ENCODE data around the gene RUNX2. TPM values are rescaled to one million over a fixed set of nuclear protein-coding genes. Genes with fewer than 3 reads are reported as not detected.

Gene RUNX2
- total RNA-seq, 3 donors from 2014 or later, result 2.0 to 4.4 (median 3.4) TPM

DNA sequence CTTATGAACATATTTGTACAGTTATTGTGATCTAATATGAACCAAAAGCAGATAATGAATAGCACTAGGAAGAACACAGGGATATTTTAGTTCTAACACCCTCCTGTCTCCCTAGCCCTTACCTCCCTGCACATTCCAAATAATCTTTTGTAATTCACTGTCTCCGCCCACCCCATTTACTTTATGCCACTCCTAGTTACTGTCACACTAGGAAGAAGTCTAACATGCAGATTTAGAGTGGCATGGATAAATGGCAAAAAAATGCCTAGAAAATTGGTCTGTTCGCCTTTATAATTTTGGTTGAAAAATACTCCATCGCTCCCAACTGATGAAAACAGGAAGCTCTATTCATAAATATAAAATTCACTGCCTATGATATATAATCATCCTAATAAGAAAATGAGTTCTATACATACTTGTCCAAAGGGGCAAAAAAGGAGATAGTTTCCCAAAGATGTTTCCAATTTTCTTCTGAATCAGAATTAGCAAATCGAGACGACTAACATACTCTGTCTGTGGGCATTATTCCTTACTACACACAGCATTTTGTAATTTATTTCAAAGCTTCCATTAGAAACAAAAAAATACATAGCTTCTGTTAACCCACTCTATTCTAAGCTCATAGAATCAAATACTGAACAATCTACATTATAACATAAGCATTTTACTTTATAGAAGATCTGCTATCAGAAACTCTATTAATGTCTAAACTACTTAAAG lies 1.3 kb upstream of the RUNX2 start:
- Histone ChIP-seq H3K4me1 (ENCODE audit: low read depth) (no peaks in the 10 kb centered on the region), H3K9me3 (no peaks in the 10 kb centered on the region), H3K36me3 (ENCODE audit: low read depth) (no peaks in the 10 kb centered on the region), H3K4me3 (no peak overlapping the region)
- no peak for TF ChIP-seq CTCF (IDR thresholded peaks at IDR 0.05)
- DNase-seq (no peak), ATAC-seq (no peak)
- intact Hi-C loops (cut with DNase I, micrococcal nuclease), result no loop called here

DNA sequence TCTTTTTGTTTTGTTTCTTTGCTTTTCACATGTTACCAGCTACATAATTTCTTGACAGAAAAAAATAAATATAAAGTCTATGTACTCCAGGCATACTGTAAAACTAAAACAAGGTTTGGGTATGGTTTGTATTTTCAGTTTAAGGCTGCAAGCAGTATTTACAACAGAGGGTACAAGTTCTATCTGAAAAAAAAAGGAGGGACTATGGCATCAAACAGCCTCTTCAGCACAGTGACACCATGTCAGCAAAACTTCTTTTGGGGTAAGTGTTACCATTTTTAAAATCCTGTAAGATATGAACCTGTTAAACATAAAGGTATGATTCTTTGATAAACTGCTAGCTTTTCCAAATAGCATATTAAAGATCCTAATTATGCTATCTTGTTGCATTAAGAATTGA lies 393 bp downstream of the RUNX2 start:
- Histone ChIP-seq H3K36me3 (ENCODE audit: low read depth) (no peaks in the 10 kb centered on the region), H3K4me1 (ENCODE audit: low read depth) (no peaks in the 10 kb centered on the region), H3K4me3 (no peak overlapping the region), H3K9me3 (no peaks in the 10 kb centered on the region)
- intact Hi-C loops (cut with DNase I, micrococcal nuclease), result no loop called here
- no peak for TF ChIP-seq CTCF (IDR thresholded peaks at IDR 0.05)
- no peak for ATAC-seq
- DNase-seq, result no peak

DNA sequence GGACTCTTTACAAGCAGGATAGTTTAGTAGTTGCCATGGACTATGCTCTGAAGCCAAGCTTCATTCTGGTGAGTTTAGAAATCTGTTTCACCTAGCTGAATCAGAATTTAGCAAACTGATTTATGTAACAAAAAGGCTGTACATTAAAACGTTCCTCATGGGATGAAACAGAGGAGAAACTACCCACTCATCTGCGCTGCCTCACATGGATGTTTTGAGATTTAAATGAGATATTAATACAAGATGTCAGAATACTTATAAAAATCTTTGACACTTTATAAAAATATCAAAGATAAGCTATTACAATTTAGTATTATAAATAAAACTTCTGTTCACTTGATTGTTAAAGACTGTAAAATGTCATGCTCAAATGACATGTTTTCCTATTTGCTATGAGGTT lies 16.8 kb downstream of the RUNX2 start:
- no peaks in the 10 kb centered on the region for H3K9me3 ChIP-seq
- no peaks in the 10 kb centered on the region for H3K36me3 ChIP-seq (ENCODE audit: low read depth)
- ATAC-seq, result no peak
- H3K4me1 ChIP-seq (ENCODE audit: low read depth), result no peaks in the 10 kb centered on the region
- DNase-seq, result no peak
- intact Hi-C loops (cut with DNase I, micrococcal nuclease), result no loop called here
- TF ChIP-seq CTCF (IDR thresholded peaks at IDR 0.05), result no peak
- H3K4me3 ChIP-seq, result no peak overlapping the region

DNA sequence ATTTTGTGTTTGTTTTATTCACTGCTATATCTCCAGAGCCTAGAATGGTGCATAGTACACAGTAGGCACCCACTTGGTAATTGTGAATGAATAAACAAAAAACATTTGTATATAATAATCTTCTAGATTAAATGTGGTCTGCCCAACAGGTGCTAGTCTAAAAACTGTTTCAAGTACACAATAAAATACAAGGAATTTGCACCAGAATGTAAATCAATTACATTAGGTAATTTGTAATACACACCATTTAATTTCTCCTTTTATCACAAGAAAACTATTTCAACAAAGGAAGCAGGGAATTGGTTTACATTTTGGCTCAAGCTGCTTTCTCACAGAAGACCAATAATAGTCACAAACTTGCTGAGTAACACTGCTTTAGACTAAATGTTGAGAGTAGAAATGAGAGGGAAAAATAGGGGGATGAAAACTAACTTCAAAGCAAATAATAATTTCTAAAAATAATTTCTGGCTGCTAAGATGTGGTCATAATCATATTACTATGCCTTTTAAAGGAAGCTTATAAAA lies 22.1 kb downstream of the RUNX2 start:
- no peak for TF ChIP-seq CTCF (IDR thresholded peaks at IDR 0.05)
- no peak overlapping the region for H3K4me3 ChIP-seq
- no peak for ATAC-seq
- H3K36me3 ChIP-seq (ENCODE audit: low read depth), result no peaks in the 10 kb centered on the region
- H3K4me1 ChIP-seq (ENCODE audit: low read depth), result no peaks in the 10 kb centered on the region
- no peaks in the 10 kb centered on the region for H3K9me3 ChIP-seq
- DNase-seq, result no peak
- intact Hi-C loops (cut with DNase I, micrococcal nuclease), result no loop called here

GRCh38 chr6:45351076-45351475 lies 22.9 kb downstream of the RUNX2 start:
- Histone ChIP-seq H3K9me3 (no peaks in the 10 kb centered on the region), H3K4me1 (ENCODE audit: low read depth) (no peaks in the 10 kb centered on the region), H3K36me3 (ENCODE audit: low read depth) (no peaks in the 10 kb centered on the region), H3K4me3 (no peak overlapping the region)
- DNase-seq (no peak), ATAC-seq (no peak)
- TF ChIP-seq CTCF (IDR thresholded peaks at IDR 0.05), result no peak
- intact Hi-C loops (cut with DNase I, micrococcal nuclease), result no loop called here
